Measurements from ENCODE around the gene USP40.

DNA sequence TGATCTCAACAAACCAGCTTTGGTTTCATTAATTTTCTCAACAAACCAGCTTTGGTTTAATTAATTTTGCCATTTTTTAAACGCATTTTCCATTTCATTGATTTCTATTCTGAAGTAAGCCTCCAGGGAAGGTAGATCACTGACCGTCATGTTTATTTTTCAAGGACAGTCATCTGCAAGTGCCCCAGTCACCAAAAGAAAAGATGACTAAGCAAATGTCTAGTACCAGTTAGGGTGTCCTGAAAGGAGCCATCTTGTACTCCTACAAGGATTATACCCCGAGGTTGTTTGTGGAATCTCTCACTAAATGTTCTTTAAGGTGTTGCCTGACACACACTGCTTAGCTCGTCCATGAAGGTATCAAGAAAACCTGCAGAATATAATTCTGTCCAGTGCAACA is 44.7 kb upstream of the USP40 start:
- TF ChIP-seq, protein P1, sequence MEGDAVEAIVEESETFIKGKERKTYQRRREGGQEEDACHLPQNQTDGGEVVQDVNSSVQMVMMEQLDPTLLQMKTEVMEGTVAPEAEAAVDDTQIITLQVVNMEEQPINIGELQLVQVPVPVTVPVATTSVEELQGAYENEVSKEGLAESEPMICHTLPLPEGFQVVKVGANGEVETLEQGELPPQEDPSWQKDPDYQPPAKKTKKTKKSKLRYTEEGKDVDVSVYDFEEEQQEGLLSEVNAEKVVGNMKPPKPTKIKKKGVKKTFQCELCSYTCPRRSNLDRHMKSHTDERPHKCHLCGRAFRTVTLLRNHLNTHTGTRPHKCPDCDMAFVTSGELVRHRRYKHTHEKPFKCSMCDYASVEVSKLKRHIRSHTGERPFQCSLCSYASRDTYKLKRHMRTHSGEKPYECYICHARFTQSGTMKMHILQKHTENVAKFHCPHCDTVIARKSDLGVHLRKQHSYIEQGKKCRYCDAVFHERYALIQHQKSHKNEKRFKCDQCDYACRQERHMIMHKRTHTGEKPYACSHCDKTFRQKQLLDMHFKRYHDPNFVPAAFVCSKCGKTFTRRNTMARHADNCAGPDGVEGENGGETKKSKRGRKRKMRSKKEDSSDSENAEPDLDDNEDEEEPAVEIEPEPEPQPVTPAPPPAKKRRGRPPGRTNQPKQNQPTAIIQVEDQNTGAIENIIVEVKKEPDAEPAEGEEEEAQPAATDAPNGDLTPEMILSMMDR (IDR thresholded peaks at IDR 0.05): no peak
- no peak for TF ChIP-seq FOXK1 (CRISPR knock-in tag; IDR thresholded peaks at IDR 0.05)
- TF ChIP-seq CREM (CRISPR knock-in tag; IDR thresholded peaks at IDR 0.05): no peak
- TF ChIP-seq, protein P2, sequence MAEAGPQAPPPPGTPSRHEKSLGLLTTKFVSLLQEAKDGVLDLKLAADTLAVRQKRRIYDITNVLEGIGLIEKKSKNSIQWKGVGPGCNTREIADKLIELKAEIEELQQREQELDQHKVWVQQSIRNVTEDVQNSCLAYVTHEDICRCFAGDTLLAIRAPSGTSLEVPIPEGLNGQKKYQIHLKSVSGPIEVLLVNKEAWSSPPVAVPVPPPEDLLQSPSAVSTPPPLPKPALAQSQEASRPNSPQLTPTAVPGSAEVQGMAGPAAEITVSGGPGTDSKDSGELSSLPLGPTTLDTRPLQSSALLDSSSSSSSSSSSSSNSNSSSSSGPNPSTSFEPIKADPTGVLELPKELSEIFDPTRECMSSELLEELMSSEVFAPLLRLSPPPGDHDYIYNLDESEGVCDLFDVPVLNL (CRISPR knock-in tag; IDR thresholded peaks at IDR 0.05; ENCODE audit: borderline replicate concordance, low read depth): no peak
- no peak for TF ChIP-seq NR1H2 (CRISPR knock-in tag; IDR thresholded peaks at IDR 0.05)
- no peak for TF ChIP-seq NFYB (CRISPR knock-in tag; conservative IDR thresholded peaks at IDR 0.05; ENCODE audit: low read depth)
- TF ChIP-seq, protein P3, sequence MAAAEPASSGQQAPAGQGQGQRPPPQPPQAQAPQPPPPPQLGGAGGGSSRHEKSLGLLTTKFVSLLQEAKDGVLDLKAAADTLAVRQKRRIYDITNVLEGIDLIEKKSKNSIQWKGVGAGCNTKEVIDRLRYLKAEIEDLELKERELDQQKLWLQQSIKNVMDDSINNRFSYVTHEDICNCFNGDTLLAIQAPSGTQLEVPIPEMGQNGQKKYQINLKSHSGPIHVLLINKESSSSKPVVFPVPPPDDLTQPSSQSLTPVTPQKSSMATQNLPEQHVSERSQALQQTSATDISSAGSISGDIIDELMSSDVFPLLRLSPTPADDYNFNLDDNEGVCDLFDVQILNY (CRISPR knock-in tag; IDR thresholded peaks at IDR 0.05): no peak
- no peak for TF ChIP-seq CREB1 (CRISPR knock-in tag; IDR thresholded peaks at IDR 0.05)
- TF ChIP-seq, protein P4, sequence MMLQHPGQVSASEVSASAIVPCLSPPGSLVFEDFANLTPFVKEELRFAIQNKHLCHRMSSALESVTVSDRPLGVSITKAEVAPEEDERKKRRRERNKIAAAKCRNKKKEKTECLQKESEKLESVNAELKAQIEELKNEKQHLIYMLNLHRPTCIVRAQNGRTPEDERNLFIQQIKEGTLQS (CRISPR knock-in tag; conservative IDR thresholded peaks at IDR 0.05): no peak
